ENCODE data around the gene ZNF821.

GRCh38 chr16:71911121-71911520 lies 27.1 kb upstream of the ZNF821 start:
- no peak for TF ChIP-seq CTCF (conservative IDR thresholded peaks at IDR 0.05)
- TF ChIP-seq EZH2 (IDR thresholded peaks at IDR 0.05; ENCODE audit: low read depth): no peak
